GM21390 (cell line): ENCODE measurements around the gene CLDND1.
"Not testable (repeated sequence)": the region's sequence is repeated elsewhere in the genome, so short reads cannot be mapped to it uniquely, and the experiment has no call there.

ENCODE experiments used
- ATAC-seq: cut with Tn5 transposase; IDR thresholded peaks from one replicate; pipeline ENCODE4 v1.9.1; 2021; ENCODE audit not compliant: unreplicated experiment

CLDND1 gene

DNA sequence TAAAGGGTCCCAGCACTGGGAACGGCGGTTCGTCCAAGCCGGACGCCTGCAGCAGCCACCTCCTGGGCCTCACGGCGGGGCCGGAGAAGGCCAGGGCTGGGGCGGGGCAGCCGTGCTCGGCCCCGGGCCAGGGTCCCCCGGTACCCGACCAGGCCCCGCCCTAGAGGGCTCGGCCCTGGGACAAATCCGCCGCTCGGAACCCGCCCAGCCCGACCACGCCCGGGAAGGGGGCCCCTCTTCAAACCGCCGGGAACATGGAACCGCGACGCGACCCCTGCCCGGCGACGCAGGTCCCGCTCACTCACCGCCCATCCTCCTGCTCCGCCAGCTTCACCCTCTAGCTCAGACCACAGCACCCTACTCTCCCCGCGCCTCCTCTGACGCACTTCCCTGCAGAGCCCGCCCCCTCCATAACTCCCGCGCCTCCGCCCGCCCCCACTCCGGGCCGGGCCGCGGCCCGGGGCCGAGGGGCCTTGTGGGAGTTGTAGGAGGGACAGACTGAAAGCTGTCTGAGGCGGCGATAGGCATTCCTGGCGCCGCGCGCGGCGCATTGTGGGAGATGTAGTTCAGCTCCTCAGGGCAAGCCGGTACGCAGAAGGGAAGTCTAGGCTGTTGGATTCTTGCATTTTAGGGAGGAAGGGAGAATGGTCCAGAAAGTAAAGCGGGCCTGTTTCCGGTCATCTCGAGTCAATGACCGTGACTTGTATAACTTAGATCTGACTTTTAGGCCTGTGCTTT is at the start of gene CLDND1:
CLDND1 (minus strand) TSS at position 359 of the 738 bp plus-strand sequence. CDS start 1,478 bp downstream, outside the sequence.
- peak; percentile 90 for ATAC-seq

DNA sequence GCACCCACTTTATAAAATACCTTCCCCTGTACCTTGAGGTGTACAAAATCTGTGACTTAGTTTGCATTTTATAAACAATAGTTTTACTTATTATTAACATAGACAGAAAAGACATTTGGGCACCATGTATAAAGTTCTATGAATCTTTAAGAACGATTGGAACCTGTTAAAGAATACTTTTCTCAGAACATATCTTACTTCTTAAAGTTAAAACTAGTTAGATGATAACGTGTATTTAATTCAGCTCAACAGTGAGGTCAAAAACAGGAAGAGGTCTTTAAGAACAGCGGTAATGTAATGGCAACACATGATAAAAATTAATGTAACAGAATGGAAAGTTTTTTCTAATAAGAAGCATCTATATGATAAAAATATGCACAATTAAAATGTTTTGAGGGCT is 45.7 kb upstream of the CLDND1 start:
- ATAC-seq: no peak

DNA sequence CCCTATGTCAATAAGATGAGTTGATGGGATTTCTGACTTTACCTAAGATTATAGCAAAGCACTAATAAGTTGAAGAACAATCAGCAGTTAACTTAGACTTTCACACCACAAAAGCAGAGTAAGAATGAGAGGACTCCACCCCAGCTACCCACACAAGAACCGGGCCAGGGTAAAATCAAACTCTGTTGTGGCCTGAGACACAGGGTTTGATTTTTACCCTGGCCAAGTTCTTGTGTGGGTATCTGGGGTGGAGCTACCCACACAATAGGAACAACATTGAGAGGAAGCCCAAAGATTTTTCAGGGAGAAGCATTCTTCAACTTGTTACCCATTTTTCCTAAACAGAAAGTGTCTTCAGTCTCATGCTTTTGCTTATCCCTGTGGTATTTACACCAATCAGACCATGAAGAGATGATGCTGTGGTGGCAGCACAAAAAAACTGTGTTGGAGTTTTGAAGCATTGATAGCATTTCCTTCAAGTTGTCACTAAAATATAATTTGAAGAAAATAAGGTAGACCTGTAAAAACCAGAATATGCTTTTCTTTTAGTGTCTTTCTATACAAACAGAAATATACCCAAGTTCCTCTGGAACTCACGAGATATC is 45.1 kb upstream of the CLDND1 start:
- peak; percentile 22 for ATAC-seq

DNA sequence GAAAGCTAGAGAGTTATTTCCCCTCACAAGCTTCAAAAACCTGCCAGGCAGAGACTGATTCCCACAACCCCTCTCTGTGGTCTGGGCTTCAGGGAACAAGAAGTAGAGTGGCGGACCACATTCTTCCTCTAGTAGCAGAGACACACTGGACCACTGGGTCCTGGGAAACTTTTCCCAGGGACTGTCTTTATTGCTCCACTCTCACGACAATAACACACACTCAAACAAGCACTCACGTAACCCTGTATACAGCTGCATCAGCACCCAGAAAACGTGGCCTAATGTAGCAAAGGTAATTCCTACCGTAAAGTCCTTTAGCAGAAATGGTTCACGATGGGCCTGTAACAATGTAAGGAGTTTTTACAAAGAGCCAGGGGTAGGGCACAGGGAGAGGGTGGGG is 43.1 kb upstream of the CLDND1 start:
- no peak for ATAC-seq

DNA sequence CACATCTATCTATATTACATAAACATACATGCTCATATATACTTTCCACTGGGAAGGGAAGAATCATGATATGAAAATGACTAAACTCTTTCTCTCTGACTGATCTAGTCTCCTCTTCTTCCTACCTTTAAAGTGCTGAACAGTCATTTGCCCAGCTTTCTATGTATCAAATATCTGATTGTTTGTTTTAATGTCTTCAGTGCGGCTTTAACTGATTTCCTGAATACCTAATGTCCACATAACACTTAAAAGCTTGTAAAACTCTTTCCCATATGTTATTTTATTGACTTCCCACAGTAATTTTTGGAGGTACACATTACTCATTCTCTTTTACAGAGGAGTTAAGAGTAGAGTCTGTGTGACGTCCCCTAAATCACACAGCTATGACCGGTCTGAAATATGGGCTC is 42.5 kb upstream of the CLDND1 start:
- no peak for ATAC-seq

DNA sequence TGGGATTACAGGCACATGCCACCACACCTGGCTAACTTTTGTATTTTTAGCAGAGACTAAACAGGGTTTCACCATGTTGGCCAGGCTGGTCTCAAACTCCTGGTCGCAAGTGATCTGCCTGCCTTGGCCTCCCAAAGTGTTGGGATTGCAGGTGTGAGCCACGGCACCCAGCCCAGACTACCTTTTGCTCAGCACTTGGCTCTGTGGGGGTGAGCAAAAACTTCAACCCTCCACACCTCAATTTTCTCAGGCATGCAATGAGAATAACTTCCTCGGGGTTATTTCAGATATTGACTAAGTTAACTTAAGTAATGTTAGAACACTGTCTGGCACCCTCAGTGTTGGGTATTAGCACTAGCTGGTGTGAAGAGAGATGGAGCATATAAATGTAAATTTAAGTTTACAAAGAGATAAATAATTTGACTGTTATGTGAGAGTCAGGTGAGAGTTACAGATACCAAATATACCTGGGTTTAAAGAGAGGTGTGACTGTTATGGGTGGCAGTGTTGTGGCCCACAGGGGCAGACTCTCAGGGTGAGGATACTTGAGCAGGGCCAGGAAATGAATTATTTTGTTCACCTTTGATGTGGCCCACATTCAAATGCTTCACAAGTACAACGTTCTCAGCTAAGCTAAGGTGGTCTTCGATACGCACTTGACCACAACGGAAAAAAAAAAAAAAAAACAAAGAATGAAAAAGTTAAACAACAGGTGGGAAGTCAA is 41.7 kb upstream of the CLDND1 start:
- ATAC-seq: peak; percentile 14

DNA sequence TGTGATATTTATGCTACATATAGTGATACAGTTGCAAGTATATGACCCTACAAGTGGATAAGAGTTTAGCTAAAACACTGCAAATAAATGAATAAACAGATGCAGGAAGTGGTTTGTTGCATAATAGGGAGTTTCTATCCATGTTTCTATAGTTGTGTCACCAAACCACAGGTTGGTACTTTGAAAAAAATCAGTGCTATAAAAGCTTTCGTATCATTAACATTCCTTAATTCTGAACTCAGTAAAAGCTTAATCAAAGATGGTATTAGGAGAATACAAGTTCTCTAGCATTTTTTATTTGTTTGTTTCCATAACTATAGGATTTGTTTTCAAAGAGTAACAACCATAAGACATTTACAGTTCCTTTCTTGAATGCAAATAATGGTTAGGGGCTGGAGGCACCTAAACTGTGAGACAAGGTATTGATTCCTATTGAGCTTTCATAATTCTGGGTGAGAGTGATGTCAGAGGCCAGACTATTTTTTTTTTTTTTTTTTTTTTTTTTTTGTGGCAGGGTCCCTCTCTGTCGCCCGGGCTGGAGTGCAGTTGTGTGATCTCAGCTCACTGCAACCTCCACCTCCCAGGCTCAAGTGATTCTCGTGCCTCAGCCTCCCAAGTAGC is 41.1 kb upstream of the CLDND1 start:
- ATAC-seq: peak; percentile 52

DNA sequence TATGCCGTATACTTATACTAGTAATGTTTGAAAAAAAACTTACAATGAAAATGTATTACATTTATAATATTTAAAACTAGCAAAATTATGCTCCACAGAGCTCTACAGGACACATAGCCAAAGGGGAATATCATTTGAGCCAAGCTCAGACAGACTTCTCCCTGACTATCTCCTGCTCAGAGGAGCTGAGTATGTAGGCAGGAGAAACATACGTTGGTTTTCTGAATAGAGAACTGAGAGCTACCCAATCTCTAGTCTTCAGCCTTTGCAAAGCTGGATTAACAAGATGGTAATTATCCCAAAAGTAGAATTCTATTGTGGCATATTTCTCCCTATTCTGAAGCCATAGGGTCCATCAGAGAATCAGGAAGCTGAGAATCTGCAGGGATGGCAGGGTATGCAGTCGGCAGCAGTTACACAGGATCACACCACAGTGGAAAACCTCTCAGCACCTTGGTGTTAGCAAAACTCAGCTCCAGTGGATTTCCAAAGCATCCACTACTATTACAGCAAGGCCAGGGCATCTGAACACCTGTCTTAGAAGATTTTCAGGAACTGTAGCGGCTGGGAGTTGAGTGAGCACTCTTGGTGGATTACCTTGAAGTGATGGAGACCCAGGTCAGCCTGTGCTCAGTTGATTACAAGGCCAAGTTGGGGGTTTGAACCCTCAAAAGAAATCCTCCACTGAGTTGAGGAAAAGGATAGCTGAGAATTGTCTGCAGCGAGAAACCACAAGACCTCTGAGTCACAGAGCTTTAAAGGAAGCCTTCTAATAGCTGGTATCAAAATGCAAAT is 39.2 kb upstream of the CLDND1 start:
- ATAC-seq: peak; percentile 16

DNA sequence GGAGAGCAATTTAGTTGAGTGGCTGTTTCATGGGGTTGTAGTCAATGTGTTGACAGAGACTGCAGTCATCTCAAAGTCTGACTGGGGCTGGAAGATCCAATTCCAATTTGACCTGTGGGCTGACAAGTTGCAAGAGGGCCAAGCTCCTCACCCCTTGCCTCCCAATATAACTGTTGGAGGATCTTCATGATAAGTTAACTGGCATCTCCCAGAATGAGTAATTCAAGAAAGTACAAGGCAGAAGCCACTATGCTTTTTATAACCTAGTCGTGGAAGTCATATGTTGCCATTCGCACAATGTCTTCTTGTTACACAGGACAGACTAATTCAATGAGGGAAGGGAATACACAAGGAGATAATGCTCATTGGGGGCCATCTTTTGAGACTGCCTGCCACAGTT is 38.2 kb upstream of the CLDND1 start:
- no peak for ATAC-seq

DNA sequence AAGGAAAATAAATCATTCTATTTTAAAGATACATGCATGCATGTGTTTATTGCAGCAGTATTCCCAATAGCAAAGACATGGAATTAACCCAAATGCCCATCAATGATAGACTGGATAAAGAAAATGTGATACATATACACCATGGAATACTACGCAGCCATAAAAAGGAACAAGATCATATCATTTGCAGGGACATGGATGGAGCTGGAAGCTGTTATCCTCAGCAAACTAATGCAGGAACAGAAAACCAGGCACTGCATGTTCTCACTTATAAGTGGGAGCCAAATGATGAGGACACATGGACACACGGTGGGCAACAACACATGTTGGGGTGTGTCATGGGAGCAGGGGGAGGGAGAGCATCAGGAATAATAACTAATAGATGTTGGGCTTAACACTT is 37.1 kb upstream of the CLDND1 start:
- ATAC-seq: not testable (repeated sequence)

DNA sequence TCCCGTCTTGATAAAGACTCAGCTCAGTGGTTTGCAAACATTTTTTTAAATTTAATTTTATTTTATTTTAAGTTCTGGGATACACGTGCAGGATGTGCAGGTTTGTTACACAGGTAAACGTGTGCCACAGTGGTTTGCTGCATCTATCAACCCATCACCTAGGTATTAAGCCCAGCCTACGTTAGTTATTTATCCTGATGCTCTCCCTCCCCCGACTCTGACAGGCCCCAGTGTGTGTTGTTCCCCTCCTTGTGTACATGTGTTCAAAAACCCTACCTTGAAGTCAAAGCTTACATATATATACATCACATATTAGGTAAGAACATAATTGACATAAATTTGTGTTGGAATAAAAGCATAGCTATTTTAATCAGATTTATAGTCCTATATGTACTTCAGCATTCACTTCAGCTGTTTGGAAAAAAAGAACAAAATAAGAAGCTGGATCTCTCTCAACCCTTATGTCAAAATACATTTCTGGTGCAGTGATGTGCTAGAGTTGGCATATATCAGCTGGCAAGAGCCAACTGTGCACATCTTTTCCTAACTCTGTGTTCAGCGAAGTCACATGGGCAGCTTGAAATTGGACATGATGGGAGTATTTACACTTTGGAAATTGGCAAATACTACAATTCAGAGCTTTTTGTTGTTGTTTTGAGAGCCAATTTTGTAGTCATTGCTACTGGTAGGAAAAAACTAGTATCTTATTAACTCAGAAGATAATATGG is 35.6 kb upstream of the CLDND1 start:
- ATAC-seq: no peak

DNA sequence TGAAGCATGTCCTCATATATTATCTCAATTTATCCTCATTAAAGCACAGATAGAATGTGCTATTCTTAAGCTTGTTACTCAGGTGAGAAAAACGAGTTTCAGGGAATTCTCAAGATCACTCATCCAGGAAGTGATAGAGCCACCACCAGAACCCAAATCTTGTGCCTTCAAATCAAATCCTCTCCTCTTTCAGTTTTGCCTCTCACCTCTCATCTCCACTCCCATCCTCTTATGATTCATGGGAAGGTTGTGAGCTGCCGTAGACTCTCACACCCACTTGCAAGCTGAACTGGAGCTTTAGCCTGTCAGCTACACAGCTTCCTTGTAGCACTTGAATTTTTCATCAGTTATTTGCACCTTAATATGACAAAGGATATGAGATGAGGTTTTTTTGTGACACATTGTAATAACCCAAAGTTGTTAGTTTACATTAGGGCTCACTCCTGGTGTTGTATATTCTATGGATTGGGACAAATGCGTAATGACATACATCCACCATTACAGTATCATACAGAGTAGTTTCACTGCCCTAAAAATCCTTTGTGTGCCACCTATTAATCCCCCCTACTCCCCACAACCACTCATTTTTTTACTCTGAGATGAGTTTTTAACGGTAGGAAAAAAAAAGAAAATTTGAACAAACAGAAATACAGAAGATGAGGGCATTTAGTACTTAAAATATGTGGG is 34.8 kb upstream of the CLDND1 start:
- ATAC-seq: no peak

DNA sequence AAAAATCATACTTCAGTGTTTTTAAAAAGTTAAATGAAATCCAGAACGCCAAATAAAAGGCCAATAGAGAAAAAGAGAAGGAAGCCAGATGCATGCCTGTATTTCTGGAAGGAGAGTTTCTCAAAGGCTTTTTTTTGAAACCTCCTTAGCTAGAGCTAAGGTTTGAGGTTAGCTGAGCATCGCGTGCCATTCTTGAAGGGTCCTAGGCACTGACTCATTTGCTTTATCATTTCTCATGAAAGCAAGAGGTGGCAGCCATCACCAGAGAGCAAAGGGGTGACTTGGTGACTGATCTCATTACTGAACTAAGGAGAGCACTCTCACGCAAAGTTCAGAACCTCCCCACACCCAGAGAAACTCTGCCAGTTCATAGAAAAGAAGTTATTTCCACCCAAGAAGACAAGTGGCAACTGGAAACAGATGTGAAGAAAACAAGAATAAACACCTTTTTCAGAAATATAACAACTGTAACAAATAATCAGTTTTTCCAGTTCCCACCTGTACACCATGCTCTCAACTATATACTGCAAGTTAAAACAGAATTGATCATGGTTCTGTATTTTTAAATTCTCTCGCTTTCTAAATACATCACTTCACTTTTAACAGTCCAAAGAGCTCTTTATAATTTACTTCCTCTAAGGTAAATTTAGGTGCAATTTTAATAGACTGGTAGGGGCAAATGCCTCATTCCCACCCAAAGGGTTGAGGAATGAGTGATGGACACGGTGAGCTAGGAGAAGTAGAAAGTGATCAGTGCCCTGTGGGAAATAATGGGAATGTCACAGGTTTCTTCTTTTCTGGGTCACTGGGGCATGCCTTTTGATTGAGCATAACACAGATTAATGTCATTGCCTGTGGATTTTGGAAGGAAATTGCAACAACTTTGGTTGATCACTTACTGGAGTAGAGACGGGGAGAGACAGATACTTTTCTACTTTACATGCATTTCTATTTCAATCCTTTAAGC is 33.7 kb upstream of the CLDND1 start:
- ATAC-seq: peak; percentile 72

DNA sequence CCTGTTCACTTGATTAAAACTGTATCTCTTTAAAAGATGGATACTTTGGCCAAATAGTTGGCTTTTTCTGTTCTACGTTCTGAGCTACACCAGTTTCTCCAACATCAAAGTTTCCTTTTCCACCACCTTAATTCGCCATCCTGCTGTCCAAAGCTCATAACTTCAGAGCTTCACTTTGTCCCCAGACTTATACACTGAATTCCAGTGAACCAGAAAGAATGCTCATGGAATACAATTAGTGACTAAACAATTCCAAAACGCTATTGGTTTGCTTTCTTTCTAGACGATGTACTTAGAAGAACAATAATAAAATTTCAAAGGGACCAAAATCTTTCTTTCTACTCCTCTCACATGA is 32.3 kb upstream of the CLDND1 start:
- no peak for ATAC-seq

DNA sequence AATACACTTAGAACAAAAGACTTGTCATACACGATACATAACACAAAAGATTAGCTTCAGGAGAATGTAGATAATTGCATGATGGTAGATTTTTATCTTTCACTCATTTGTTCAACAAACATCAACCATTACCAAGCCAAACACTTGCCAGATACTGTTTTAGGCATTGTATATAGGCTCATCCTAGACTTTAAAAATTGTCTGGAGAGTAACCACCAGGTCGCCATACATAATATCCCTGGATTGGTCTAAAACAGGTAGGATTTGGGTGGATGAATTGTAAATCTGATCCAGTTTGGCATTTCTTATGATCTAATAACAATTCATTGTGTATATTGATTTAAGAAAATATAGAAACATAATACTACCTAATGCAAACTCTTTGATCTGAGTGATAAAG is 31.9 kb upstream of the CLDND1 start:
- ATAC-seq: no peak

DNA sequence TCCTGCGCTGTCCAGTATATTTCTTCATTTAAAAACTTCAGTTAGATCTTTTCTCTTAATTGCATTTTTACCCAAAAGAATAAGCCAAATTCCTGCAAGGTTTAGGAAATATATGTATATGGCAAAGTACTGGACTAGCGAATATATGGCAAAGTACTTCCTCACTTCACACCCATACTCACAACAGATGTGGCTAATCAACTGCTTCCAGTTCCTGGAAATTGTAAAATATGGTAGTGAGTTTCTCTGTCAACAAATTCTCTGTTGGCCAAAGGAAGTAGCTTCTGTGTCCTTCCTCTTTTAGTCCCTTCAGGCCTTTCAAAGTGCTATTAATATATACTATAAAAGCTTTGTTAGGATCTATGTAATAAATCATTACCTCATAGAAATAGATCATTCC is 31.1 kb upstream of the CLDND1 start:
- ATAC-seq: no peak

DNA sequence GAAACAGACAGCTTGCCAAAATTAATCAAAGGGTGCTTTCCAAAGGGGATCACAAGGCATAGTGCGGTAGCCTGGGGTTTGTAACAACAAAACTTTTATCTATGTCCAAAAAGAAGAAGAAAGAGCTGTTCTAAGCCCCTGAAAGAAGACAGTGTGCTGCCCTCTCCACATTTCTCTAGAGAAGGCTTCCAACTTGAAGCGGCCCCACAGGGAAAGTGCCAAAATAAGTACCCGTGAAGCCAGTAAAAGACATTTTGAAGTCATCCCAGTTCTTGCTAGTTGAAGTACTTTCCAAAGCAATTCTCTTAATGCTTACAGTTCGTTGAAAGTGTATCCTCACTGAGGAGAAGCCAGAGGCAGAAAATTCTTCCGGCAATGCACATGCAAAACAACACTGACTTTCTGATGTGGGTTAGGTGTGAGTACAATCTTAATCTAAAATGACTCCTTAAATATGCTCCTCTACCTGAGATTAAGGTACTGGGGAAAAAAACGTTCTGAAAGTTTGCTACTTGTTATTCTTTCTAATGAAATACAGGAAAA is 30.4 kb upstream of the CLDND1 start:
- ATAC-seq: no peak
